Spinal cord (tissue), 10 donors: ENCODE measurements around the gene ZNF608. TPM values are rescaled to one million over a fixed set of nuclear protein-coding genes. Genes with fewer than 3 reads are reported as not detected.

Source experiments
- DNase-seq, 6 donors: peaks; one replicate each; pipeline versions ENCODE4 v3.0.0 to v3.0.0-alpha.2; 2013 to 2015; ENCODE audit warnings: low spot score in 6 of 6, low read depth in 4 of 6
- H3K27ac ChIP-seq: one replicate; pipeline ENCODE4 v1.5.1; 2013; ENCODE audit warnings: low read depth, low read length, control low read depth
- H3K27me3 ChIP-seq: one replicate; pipeline ENCODE4 v1.6.1; 2013; ENCODE audit warnings: low read length; ENCODE audit not compliant: control insufficient read depth, insufficient read depth
- H3K36me3 ChIP-seq: one replicate; pipeline ENCODE4 v1.6.1; 2013; ENCODE audit warnings: low read length; ENCODE audit not compliant: control insufficient read depth, insufficient read depth
- H3K4me1 ChIP-seq: one replicate; pipeline ENCODE4 v1.6.1; 2013; ENCODE audit warnings: low read length; ENCODE audit not compliant: control insufficient read depth, insufficient read depth
- H3K4me3 ChIP-seq: one replicate; pipeline ENCODE4 v1.5.1; 2013; ENCODE audit warnings: low read depth, low read length, control low read depth
- H3K9me3 ChIP-seq: one replicate; pipeline ENCODE4 v1.6.1; 2013; ENCODE audit warnings: low read length; ENCODE audit not compliant: control insufficient read depth, insufficient read depth
- WGBS: methylation state at CpG from one replicate; pipeline ENCODE4 v1.1.5; 2013; ENCODE audit warnings: missing lambda C conversion rate; ENCODE audit not compliant: insufficient coverage; 5-methylcytosine and 5-hydroxymethylcytosine counted together
- polyA plus RNA-seq, 2 donors: library from polyadenylated mRNA; unstranded; fragments of 120-200 nt; gene quantifications; one replicate each; pipeline ENCODE4 v1.2.1, GENCODE V29; 2013; ENCODE audit not compliant: insufficient read length in 2 of 2
- total RNA-seq, 2 donors: library from RNA; depleted of rRNA in 1 of 2; stranded (reverse); fragments of 120-200 nt in 1 of 2; fragments of >200 nt in 1 of 2; gene quantifications; one replicate each; pipeline versions ENCODE4 v1.2.3 to v1.2.4, GENCODE V29; 2013 to 2014
- donor health status: healthy.

ZNF608 gene
- total and polyA plus RNA-seq, 4 donors, result 45.5 to 81.7 (median 64.8) TPM

DNA sequence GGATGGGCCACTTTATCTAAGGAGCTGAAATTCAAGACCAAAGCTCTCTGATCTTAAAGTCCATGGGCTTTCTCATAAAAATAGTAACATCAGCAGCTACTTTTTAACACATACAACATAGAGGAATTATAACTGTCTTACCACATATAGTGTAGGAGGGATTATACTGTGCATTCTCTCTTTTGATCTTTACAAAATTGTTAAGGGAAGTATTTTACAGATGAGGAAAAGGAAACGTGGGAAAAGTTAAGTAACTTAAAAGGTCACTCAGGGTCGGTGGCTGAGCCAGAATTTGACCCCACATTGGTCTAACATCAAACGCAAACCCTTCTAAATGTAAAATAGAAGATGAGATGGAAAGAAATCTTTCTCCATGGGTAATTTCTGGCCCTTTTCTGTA is 38.4 kb downstream of the ZNF608 start:
- no CpG with 5 or more reads among the region's 3 CpGs for WGBS
- H3K27me3 ChIP-seq, result no peaks in the 10 kb centered on the region
- no peak for DNase-seq
- peaks cover 35% of the 10 kb centered on the region for H3K4me1 ChIP-seq
- H3K36me3 ChIP-seq, result no peaks in the 10 kb centered on the region
- H3K9me3 ChIP-seq, result no peaks in the 10 kb centered on the region
- no peak overlapping the region for H3K4me3 ChIP-seq
- peak overlapping the region; percentile 36 for H3K27ac ChIP-seq

- H3K9me3 ChIP-seq, result no peaks in the 10 kb centered on the region
- H3K4me1 ChIP-seq, result peaks cover 35% of the 10 kb centered on the region
- H3K27me3 ChIP-seq, result no peaks in the 10 kb centered on the region
- H3K36me3 ChIP-seq, result no peaks in the 10 kb centered on the region
- 10% methylated on average over 2 of the region's 6 CpGs for WGBS
- no peak overlapping the region for H3K4me3 ChIP-seq
- H3K27ac ChIP-seq, result peak overlapping the region; percentile 36
- peak in 2 of 6 donors; percentile 58 to 68 for DNase-seq
Observed at GRCh38 chr5:124707520-124707919, 38.9 kb downstream of the ZNF608 start.

- WGBS, result 12% methylated on average over 12 of the region's 13 CpGs
- peak in 3 of 6 donors; percentile 37 to 93 (median 87) for DNase-seq
Observed at GRCh38 chr5:124706729-124707361, 39.6 kb downstream of the ZNF608 start.

GRCh38 chr5:124706051-124706450 is 40.4 kb downstream of the ZNF608 start:
- WGBS, result 100% methylated on average over 1 of the region's 4 CpGs
- DNase-seq, result no peak
- no peak overlapping the region for H3K4me3 ChIP-seq
- H3K9me3 ChIP-seq, result no peaks in the 10 kb centered on the region
- no peaks in the 10 kb centered on the region for H3K27me3 ChIP-seq
- H3K27ac ChIP-seq, result no peak overlapping the region
- H3K36me3 ChIP-seq, result no peaks in the 10 kb centered on the region
- H3K4me1 ChIP-seq, result peaks cover 26% of the 10 kb centered on the region

More at GRCh38 chr5:124706729-124707361, 39.6 kb downstream of the ZNF608 start:
- peaks cover 28% of the 10 kb centered on the region for H3K4me1 ChIP-seq
- no peaks in the 10 kb centered on the region for H3K27me3 ChIP-seq
- H3K9me3 ChIP-seq, result no peaks in the 10 kb centered on the region
- H3K36me3 ChIP-seq, result no peaks in the 10 kb centered on the region
- peak overlapping the region; percentile 36 for H3K27ac ChIP-seq
- H3K4me3 ChIP-seq, result no peak overlapping the region

- no peaks in the 10 kb centered on the region for H3K27me3 ChIP-seq
- H3K4me1 ChIP-seq, result peaks cover 28% of the 10 kb centered on the region
- no peak for DNase-seq
- no peaks in the 10 kb centered on the region for H3K9me3 ChIP-seq
- no peaks in the 10 kb centered on the region for H3K36me3 ChIP-seq
- H3K27ac ChIP-seq, result no peak overlapping the region
- WGBS, result 100% methylated on average over 2 of the region's 2 CpGs
- no peak overlapping the region for H3K4me3 ChIP-seq
Observed at GRCh38 chr5:124705577-124705976, 40.9 kb downstream of the ZNF608 start.

DNA sequence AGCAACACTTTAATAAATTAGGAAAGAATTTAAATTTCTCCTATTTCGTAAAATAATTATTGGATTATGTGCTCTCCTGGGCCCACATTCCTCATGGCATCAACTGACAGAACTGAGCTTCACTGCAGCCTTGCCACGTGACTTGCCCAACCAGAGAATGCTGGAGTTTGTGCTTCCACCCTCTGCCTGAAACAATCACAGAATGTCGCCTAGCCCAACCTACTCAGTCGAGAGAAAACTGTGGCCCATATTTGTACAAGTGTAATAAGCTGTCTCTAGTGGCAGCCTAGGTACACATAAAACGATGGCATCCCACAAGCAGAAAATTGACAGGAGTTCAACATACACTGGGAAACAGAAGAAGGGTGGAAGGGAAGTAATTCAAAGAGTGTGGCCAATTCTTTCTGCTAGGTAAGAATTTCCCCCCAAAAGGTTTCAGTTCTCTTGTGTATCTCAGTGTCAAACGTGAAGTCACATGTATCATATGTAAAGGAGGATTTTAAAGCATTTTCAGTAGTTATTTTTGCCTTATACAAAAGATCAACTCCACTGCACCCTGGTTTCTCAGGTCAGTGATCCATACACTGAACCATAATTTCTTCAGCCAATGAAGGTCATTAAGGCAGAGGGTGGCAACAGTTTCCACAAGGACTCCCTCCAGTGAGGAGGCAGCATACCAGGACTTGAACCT is 41.7 kb downstream of the ZNF608 start:
- H3K27me3 ChIP-seq, result no peaks in the 10 kb centered on the region
- no peak for DNase-seq
- H3K36me3 ChIP-seq, result no peaks in the 10 kb centered on the region
- 53% methylated on average over 2 of the region's 6 CpGs for WGBS
- H3K4me3 ChIP-seq, result no peak overlapping the region
- H3K27ac ChIP-seq, result no peak overlapping the region
- no peaks in the 10 kb centered on the region for H3K9me3 ChIP-seq
- peaks cover 28% of the 10 kb centered on the region for H3K4me1 ChIP-seq

- DNase-seq, result no peak
- 100% methylated on average over 2 of the region's 4 CpGs for WGBS
Observed at GRCh38 chr5:124703995-124704394, 42.4 kb downstream of the ZNF608 start.

GRCh38 chr5:124702525-124702924 is 43.9 kb downstream of the ZNF608 start:
- no peaks in the 10 kb centered on the region for H3K36me3 ChIP-seq
- no peaks in the 10 kb centered on the region for H3K27me3 ChIP-seq
- H3K27ac ChIP-seq, result peak overlapping the region; percentile 26
- 43% methylated on average over 1 of the region's 2 CpGs for WGBS
- H3K4me1 ChIP-seq, result peaks cover 23% of the 10 kb centered on the region
- H3K9me3 ChIP-seq, result no peaks in the 10 kb centered on the region
- H3K4me3 ChIP-seq, result no peak overlapping the region
- peak in 2 of 6 donors; percentile 49 to 87 for DNase-seq

More at GRCh38 chr5:124703995-124704394, 42.4 kb downstream of the ZNF608 start:
- Histone ChIP-seq H3K36me3 (no peaks in the 10 kb centered on the region), H3K4me3 (no peak overlapping the region), H3K4me1 (peaks cover 28% of the 10 kb centered on the region), H3K27ac (no peak overlapping the region), H3K9me3 (no peaks in the 10 kb centered on the region), H3K27me3 (no peaks in the 10 kb centered on the region)

DNA sequence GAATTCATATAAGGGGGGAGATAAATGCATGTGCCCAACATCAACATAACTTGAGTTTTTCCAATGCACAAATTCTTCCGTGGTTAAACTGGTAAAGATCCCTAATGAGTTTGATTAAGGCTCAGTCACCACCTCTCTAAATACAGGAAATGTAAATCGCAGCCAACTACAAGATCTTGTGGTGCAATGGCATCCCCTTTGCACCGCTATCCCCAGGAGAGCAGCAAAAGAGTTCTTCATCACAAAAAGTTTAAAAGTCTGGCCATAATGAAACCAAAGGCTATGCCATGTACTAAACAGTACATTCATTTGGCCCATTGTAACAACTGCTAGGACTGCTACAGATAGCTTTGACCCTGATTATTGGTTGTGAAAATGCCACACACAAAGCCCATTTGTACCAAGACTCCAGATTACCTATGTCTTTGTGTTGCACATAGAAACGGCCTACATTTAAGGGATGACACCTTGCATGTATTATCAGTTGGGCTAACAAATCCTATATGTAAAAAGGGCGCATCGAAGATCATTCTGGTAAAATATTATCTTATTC is 44.5 kb downstream of the ZNF608 start:
- H3K36me3 ChIP-seq, result no peaks in the 10 kb centered on the region
- H3K27me3 ChIP-seq, result no peaks in the 10 kb centered on the region
- H3K4me1 ChIP-seq, result peaks cover 18% of the 10 kb centered on the region
- DNase-seq, result no peak
- H3K4me3 ChIP-seq, result no peak overlapping the region
- 67% methylated on average over 1 of the region's 6 CpGs for WGBS
- no peak overlapping the region for H3K27ac ChIP-seq
- H3K9me3 ChIP-seq, result no peaks in the 10 kb centered on the region
